GM15510 (cell line): ENCODE measurements around the gene UNC13D.

Source experiments
- POLR2A ChIP-seq: IDR thresholded peaks from 3 replicates; pipeline ENCODE4 v1.6.1; 2011; ENCODE audit warnings: borderline replicate concordance; ENCODE audit not compliant: insufficient read length; ENCODE audit errors: extremely low read depth

The UNC13D gene

GRCh38 chr17:75808549-75808904 lies 35.7 kb downstream of the UNC13D start:
- no peak for TF ChIP-seq POLR2A

- TF ChIP-seq POLR2A, result no peak
Measured at GRCh38 chr17:75807861-75808260, 36.3 kb downstream of the UNC13D start.

DNA sequence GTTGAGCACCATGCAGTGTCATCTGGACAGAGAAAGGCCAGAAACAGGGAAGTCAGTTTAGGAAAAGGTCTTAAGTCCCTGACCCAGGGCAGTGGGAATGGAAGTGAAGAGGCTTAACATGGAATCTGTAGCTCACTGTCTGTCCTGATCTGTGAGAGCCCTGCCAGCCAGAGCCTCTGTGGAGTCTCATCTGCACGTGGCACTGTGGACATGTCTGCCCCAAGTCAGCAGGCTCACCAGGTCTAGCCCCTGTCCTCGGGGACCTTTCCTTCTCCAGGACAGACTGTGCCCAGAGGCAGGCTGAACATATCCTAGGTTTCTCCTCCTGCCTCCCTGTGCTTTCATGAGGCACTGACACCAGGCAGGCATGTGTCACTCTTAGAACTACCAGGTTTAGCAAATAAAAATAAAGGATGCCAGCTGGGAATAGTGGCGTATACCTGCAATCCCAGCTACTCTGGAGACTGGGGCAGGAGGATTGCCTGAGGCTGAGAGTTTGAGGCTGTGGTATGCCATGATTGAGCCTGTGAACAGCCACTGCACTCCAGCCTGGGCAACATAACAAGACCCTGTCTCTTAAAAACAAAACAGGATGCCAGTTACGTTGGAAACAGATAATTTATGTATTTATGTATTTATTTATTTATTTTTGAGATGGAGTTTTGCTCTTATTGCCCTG lies 37.2 kb downstream of the UNC13D start:
- TF ChIP-seq POLR2A, result no peak

GRCh38 chr17:75803883-75804282 lies 40.3 kb downstream of the UNC13D start:
- no peak for TF ChIP-seq POLR2A

DNA sequence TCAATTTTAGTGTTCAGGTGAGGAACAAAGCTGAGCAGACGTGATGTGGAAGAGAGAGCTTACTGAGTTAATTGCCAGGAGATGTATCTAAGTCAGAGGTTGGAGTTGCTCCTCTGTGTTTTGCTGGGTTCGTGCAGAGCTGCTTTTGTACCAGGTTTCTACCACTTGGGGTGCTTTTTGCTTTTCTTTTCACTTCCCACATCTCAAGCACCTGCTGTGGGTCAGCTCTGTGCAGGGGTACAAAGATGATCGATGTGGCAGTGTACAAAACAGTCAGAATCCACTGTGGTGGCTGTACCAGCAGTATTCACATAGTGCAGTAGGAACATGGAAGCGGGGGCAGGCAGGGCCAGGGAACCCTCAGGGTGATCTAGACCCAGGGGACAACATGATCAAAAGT lies 44.8 kb downstream of the UNC13D start:
- TF ChIP-seq POLR2A, result no peak

DNA sequence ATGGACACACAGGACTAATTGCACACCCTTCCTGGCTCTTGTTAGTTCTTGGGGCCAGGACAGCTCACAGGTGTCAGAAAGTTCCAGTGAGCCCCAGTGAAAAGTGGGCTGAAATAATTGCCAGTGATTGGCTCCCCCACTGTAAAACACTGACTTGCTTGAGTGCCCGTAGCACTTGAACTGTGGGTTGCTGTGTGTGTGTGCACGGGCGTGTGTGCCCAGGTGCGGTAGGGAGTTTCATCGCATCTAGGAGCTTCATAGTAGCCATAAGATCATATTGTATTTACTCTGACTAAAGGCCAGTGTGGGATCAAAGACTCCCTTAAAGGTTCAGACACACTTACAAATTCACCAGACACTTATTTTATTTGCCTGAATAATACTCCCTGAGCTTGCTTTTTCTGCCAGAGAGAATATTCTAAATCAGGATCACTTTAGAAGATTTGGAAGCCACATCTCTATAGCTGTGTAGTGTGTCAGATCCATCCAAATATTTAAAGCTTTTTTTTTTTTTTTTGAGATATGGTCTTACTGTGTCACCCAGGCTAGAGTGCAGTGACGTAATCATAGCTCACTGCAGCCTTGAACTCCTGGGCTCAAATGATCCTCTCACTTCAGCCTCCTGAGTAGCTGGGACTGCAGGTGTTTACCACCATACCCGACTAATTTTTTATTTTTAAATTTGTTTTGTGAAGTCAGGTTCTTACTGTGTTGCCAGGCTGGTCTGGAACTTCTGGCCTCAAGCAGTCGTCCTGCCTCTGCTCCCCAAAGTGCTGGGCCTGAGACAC lies 48.2 kb downstream of the UNC13D start:
- TF ChIP-seq POLR2A, result no peak

- no peak for TF ChIP-seq POLR2A
Measured at GRCh38 chr17:75793460-75793859, 50.7 kb downstream of the UNC13D start.

DNA sequence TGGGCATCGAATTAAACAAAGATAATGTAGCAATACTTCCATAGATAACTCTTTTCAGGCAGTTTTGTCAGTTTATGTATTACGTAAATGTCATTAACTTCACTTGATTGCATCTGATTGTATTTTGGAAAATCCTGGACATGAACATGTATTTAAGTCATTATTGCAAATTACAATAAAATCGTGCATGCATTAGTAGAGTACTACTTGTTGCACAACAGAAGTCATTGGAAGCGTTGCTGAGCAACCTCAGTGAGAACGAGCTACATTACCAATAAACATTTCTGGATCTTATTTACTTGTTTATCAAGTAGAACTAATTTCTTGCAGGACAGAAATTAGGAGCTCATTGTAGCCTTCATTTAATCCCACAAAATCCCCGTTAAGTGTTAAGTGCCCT lies 53.0 kb downstream of the UNC13D start:
- TF ChIP-seq POLR2A, result no peak

DNA sequence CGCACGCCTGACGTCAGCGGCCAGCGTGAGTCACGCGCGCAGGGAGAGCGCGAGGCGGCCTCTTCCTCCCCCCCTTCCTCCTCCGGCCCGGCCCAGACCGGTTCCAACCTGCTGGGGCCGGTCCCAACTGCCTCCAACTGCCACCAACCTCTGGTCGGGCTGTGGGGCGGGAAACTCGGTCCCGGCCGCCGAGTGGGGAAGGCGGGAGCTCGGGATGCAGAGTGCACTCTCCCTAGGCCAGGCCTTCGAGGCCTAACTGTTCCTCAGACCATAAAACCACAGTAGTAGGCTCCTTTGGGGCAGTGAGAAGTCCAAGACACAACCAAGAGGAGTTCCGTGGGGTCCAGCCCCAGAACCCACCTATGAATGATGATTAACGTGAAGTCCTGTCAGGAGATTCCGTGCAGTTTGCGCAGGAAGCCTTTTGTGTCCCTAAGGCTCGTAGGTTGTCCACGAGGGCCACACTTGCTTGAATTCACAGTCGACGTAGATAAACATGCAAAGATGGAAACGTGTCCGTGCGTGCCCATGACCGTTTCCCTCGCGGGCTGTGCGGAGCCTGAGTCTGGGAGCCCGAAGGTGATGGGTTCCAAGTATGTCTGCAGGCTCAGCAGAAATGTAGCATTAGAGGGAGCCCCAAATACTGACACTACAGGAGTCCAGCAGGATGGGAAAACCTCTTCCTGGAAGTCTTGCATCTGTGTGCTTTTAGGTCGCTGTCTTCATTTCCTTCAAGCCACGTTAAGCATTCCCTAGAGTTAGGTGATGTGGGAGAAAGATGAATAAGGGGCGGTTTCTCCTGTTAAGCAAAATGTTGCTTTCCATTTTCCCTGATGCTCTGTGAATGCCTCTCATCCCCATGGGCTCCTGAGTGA lies 59.0 kb downstream of the UNC13D start:
- TF ChIP-seq POLR2A, result peak; percentile 86

DNA sequence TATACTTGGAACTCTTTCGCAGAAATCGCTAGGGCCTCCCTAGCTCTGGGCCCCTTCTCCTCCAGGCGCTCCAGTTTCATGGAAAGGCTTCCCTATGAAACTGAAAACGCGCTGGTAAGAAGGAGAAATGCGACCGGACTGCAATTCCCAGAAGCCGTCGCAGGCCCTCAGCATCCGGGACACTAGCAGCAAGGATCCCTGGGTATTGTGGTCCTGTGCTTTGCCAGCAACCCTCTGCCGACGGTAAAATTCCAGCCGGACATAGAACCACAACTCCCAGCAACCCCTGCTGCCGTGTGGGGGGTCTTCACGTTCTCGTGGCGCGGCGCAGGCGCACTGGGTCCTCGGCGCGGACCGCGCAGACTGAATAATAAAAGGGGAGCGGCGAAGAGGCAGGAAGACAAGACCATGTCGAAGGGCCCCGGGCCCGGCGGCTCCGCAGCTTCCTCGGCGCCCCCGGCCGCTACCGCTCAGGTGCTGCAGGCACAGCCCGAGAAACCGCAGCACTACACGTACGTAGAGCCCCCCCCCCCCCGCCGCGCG lies 59.7 kb downstream of the UNC13D start, which contains the start of gene UNK:
TSS of gene UNK (plus strand) at position 334 of the 543 bp plus-strand sequence. CDS start at position 409, 75 bp downstream.
- no peak for TF ChIP-seq POLR2A

DNA sequence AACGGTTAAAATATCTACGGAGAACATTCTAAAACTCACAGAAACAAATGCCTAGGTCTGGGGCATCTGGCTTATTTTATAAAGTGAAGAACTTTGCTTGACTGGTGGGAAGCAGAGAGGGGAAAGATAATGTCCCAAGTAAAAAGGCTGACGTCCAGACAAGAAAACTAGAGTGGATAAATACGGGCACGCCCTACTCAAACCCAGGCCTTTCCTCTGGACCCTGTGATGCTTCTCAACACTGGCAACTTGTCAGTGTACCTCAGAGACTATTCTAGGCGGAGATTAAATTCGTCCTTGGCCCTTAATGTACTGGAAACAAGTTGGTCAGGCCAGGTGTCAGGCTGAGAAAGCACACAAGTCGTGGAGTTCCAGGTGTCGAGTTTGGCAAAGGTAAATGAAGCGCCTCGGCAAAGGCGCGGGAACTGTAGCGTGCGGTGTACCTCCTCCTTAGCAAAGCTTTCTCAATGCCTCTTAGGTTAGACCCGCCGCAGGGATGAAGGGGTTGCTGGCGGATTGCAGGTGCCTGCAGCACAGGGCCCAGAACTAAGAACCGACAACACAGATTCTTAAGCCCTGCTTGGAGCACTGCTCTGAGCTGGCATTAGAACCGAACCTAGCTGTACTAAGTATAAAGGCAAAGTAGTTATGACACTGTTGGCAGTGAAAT lies 60.3 kb downstream of the UNC13D start:
- TF ChIP-seq POLR2A, result no peak

- no peak for TF ChIP-seq POLR2A
Measured at GRCh38 chr17:75783069-75783783, 61.0 kb downstream of the UNC13D start.

DNA sequence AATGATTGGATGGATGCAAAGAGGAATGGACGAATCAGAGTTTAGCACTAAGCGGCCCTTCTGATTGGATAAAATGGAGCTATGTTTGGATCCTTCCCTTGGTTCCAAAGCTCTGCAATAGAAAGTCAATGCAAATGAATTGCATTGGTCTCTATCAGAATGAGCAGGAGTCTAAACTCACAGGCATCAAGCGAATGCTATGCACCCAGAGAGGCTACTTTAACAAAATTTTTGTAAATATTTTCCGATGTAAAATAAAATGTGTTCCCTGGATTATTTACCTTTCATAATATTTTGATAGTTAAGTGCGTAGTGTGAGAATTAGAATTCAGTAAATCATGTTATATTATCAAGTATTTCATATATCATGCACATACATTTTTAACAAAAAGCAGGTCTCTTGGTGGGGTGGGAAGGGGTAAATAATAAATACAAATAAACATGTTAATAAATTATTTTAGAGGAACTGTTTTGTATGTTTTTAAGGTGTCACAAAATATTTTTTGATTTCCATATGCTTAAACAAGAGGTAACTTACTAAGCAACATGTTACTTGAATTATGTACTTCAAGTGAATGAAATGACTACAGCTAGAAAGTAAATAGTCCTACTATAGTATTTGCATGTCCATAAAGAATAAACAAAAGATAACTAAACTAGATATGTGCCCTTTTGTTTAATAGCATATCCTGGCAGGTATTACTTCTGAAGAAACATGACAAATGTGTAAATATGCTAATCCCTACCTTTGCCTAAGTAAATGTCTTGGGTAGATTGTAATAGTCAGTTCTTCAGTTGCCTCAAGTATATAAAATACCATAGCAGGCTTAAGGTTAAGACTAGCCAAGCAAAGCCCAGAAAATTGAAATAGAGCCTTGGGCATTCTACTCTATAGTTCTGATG lies 64.0 kb downstream of the UNC13D start:
- TF ChIP-seq POLR2A, result no peak
